A204.1 (cell line): ENCODE data around the gene PTEN.
"Not testable (repeated sequence)": the region's sequence is repeated elsewhere in the genome, so short reads cannot be mapped to it uniquely, and the experiment has no call there.

Experiments used
- FAIRE-seq: peaks from 2 replicates; lab custom pipeline; 2012; peaks lifted over from hg19 to GRCh38; lab: Jason Lieb, UNC

PTEN gene

DNA sequence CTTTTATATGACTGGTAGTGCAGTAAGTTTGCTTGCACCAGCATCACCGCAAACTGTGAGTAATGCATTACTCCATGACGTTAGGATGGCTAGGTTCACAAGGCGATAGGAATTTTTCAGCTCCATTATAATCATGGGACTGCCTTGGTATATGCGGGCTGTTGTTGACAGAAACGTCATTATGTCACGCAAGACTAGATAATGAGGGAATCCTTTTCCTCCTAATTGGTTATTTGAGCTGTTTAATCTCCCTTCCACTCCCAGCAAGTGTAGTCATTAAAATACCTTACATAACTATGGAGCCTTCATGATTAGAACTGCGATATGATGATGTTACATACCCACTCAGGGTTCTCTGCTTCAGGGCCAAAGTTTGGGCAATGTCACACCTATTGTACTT lies 17.4 kb upstream of the PTEN start:
- no peak for FAIRE-seq

DNA sequence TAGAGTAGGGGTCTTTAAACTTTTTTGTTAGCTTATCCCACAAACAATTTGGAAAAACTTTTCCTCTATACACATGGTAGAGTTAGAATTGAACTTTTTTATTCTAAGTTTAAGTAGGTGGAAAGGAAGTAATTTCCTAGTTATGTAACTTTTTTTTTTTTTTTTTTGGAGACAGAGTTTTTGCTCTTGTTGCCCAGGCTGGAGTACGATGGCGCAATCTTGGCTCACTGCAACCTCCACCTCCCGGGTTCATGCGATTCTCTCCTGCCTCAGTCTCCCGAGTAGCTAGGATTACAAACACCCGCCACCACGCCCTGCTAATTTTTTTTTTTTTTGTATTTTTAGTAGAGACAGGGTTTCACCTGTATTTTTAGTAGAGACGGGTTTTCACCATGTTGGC lies 16.7 kb upstream of the PTEN start:
- FAIRE-seq: not testable (repeated sequence)

DNA sequence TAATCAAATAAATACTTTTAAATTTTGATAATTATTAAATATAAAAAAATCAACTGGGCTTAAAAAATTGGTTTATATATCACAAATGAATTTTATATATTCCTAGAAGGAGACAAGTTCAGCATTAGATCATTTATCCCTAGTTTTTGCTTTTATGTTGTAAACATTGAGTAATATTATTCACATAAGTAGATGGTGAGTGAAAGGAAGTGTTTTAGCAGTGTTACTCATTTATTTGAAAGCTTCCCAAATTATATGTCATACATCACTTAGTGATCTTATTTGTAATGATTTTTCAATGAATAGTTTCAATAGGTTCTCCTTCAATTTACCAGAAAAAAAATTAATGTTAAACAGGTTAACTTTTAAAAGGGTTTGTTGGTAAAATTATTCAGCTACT lies 15.9 kb upstream of the PTEN start:
- no peak for FAIRE-seq

DNA sequence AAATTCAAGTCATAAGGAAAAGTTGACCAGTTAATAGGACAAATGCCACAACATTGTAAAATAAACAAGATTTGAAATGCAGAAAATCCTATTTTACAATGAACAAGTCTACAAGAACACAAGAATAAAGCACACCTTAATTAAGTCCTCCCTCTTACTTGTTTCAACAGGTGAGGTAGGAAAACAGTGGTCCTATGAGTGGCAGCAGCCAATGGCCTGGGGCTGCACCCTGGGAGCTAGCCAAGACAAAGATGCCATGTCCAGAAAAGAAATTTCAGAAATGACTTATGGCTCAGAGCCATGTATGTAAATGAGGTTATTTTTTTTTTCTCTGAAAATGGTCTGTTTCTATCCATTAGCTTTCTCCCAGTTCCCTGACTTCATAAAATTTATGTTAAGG lies 14.4 kb upstream of the PTEN start:
- FAIRE-seq: no peak

DNA sequence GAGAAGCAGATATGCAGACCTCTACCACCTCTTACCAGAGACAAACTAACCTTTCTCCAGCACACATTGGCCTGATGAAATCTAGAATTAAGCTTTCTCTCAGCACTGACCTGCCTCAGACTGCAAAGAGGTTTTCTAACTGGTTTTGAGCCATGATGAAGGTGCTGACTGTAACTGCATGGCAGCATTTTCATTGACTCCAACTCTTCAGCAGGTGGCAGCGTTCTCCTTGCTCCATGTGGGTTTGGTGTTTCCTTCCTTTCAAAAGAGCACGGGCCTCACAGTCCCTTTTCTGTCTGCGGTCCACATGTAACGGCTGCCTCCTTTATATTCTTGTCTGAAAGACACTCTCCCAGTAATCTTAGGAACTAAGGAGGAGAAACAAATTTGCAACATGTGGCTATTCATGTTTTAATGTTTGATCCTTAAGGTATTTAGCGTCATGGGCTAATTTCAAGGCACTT lies 12.7 kb upstream of the PTEN start:
- FAIRE-seq: peak; percentile 68

DNA sequence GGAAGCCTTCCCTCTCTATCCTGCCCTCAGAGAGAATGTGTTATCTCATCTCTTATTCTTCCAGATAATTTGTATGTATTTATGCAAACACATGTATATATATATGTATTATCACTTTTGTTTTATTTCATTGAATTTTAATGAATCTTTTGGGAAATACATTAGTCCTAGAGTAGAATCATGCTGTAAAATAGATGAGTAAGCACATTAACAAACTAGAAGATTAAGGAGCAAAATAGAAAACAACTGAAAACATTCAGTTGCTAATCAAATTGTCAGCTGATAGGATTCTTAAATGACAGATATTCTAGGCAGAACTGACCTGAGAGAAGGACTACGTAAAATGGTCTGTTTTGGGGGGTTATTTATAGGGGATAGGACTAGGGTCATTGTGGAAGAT lies 11.3 kb upstream of the PTEN start:
- FAIRE-seq: peak; percentile 21

DNA sequence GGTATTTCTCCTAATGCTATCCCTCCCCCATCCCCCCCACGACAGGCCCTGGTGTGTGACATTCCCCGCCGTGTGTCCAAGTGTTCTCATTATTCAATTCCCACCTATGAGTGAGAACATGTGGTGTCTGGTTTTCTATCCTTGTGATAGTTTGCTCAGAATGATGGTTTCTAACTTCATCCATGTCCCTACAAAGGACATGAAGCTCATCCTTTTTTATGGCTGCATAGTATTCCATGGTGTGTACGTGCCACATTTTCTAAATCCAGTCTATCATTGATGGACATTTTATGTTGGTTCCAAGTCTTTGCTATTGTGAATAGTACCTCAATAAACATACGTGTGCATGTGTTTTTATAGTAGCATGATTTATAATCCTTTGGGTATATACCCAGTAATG lies 8.2 kb upstream of the PTEN start:
- FAIRE-seq: not testable (repeated sequence)

DNA sequence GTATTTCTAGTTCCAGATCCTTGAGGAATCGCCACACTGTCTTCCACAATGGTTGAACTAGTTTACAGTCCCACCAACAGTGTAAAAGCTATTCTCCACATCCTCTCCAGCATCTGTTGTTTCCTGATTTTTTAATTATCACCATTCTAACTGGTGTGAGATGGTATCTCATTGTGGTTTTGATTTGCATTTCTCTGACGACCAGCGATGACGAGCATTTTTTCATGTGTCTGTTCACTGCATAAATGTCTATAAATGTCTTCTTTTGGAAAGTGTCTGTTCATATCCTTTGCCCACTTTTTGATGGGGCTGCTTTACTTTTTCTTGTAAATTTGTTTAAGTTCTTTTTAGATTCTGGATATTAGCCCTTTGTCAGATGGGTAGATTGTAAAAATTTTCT lies 7.8 kb upstream of the PTEN start:
- FAIRE-seq: not testable (repeated sequence)

DNA sequence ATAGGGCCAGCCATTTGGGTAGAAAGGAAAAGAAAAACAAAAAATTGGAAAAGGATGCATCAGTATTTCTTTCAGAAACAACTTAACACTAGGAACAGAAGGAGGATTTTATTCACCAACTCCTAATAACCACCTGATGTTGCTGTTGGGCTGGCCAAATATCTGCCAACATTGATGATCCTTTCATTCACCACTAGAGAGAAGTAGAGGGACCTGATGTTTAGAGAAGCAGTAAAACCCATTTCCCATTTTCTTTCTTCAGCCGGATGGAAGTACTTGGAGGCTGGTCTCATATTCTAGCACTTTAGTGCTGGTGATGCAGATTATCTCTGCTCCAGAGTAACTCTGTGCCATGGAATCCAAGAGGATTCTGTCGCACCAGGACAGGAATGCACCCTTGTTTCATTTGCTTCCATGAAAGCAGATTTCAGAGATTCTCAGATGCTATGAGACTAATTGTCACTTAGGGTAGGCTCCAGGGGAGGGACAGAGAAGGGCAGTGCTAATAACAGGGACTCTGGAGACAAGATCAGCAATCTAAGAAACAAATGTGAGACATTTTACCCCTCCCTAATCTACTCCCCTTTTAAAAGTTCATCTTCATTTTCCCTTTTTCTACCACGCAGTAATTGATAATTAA lies 3.1 kb upstream of the PTEN start:
- peak; percentile 72 for FAIRE-seq

DNA sequence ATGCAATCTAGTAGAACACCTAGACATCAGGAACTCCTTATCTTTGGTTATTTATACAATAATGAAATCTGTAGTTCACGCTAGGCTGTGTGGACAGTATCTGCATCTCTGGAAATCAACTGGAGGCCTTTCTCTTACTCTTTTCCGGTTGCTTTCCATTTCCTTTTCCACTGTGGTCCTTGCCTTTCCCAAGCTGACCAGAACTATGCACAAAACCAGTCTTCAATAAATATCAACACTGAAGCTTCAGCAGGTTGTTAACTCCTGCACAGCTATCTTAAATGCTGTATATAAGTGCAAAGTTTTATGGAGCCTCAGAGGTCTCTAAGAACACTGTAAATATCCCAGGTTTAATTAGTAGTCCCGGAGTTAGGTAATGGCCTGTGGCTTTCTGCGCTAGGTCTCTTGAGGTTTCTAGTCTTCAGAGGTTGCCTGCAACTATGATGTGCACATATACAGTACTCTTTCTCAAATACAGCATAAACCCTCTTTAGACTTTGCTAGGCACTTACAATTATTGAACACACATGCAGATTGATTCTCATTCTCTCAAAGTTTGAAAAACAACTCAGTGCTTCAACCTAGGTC lies 2.5 kb upstream of the PTEN start:
- no peak for FAIRE-seq

DNA sequence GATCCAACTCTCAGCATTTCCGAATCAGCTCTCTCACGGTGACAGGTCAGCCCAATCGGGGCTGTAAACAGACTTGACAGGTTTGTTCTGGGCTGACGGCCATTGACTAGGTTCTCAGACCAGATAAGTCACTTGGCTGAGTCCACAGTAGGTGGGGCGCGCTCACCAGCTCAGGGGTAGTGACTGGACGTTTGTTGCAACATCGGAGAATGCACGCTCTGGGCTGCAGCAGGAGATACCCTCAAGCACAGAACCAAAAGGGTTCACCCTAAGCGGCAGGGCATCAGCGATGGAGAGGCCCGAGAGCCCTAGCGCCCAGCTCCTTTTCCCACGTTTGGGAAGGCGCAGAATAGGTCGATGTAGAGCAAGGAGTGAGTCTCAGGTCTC lies 1.9 kb upstream of the PTEN start:
- no peak for FAIRE-seq

DNA sequence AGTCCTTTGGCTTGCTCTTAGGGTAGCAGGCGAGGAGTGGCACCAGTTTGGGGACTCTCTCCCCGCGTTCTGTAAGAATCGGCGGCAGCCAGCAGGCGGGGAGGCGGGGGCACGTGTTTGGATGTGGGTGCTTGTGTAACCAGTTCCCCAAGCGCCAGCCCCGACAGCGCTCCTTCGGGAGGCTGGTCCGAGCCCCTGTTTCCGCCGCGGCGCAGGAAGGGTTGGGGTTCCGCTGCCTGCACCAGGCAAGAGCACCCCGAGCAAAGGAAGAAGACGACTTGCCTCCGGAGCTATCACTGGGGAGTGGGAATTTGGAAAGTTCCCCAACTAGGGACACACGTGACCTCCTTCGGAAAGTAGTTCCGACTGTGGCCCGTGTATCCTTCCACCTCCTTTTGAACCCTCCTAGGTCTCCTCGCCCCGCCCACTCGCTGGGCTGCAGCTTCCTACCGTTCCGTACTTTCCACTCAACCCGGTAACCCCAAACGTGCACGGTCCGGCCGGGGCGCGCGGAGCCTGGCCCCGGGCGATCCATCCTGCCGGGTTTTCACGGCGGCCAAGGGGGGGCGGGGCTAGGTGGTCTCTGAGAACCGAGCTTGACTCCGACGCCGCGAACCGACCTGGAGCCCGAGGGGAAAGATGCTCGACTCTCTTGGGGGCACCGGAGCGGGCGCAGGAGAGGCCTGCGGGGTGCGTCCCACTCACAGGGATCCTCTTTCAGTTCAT lies 1.3 kb upstream of the PTEN start:
- FAIRE-seq: peak; percentile 46

DNA sequence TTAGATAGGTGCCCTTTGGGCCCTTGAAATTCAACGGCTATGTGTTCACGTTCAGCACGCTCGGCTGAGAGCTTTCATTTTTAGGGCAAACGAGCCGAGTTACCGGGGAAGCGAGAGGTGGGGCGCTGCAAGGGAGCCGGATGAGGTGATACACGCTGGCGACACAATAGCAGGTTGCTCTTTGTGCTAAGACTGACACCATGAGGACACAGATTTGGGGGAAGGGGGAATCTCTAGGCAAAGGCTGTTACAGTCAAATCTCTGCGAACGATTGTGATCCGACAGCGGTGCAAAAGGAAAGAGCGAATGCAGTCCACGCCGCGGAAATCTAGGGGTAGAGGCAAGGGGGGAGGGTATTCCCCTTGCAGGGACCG lies 759 bp upstream of the PTEN start:
- FAIRE-seq: no peak

DNA sequence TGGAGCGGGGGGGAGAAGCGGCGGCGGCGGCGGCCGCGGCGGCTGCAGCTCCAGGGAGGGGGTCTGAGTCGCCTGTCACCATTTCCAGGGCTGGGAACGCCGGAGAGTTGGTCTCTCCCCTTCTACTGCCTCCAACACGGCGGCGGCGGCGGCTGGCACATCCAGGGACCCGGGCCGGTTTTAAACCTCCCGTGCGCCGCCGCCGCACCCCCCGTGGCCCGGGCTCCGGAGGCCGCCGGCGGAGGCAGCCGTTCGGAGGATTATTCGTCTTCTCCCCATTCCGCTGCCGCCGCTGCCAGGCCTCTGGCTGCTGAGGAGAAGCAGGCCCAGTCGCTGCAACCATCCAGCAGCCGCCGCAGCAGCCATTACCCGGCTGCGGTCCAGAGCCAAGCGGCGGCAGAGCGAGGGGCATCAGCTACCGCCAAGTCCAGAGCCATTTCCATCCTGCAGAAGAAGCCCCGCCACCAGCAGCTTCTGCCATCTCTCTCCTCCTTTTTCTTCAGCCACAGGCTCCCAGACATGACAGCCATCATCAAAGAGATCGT lies 598 bp downstream of the PTEN start:
- not testable (repeated sequence) for FAIRE-seq

DNA sequence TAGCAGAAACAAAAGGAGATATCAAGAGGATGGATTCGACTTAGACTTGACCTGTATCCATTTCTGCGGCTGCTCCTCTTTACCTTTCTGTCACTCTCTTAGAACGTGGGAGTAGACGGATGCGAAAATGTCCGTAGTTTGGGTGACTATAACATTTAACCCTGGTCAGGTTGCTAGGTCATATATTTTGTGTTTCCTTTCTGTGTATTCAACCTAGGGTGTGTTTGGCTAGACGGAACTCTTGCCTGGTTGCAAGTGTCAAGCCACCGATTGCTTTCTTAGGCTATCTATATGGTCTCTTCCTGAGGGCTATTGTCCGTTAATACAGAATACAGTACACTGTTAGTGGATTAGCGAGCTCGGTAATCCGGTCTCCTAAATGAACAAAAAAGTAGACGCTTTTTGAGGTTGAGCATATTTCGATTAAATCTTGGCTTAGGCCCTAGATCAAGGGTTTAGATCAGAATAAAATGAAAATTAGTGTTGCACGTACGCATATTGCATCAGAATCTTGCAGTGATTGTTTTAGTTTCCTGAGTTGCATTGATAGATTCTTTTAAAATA lies 1.2 kb downstream of the PTEN start:
- no peak for FAIRE-seq

DNA sequence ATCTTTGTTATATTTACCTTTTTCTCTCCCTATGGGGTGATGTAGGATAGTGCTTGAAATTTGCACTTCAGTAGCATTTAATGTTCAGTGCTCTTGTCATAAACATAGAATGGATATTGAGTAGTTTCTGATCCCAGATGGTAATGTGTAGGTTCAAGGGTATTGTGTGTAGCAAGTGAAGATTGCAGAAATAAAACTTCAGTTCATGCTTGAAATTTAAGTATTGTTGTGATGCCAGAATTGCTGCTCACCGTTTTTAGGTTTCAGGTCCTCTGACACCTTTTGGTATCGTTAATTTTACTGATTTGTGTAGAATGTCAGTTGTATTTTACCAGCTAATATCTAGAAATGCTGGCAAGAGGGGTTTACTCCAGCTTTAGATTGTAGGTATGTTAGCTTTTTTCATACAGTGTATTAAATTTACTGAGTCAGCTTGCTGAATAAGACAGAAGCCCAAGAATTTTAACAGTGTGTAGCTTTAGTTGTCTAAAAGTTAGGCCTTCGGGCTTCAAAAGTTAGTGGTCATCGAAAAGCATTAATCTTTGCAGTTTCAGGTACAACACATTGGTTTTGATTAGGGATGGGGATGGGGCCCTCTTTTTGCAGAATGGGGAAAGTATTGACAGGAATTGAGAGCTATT lies 1.9 kb downstream of the PTEN start:
- FAIRE-seq: no peak

DNA sequence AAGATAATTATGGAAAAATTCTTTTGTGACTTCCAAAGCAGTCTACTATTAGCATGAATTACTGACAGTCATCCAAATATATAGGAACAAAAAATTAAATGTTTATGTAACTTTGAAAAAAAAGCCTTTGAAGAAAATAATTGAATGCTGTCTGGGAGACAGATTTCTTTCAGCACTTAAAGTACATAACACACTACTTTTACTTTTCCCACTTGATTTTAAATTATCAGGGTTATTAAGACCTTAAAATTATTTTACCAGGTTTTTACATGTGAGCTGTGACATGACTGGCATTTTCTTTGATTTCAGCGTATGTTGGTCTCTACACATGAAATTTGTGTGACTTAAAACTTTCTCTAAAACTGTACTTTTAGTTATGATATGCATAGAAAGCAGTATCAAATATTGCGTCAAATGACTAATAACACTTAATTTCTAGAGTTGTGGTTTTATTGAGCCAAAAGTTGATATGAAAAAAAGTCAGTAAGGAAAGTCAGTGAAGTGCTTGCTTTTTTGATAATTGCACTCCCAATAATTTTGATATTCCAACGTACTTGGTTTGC lies 3.1 kb downstream of the PTEN start:
- peak; percentile 9 for FAIRE-seq

DNA sequence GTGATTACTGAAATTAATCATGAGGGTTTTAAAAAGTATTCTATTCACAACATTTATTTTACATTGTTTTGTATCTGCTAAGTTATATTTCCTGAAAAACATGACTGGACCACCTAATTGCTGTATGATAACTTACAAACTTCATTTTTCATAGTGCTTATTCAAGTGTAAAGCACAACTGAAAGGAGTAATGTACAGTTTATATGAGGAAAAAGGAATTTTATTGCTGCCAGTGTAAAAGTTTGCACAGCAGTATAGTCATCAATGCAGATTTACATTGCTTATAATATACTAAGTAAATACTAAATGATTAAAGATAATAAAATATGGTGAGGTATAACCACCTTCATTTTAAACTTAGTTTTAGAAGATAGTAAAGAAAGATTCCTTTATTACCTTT lies 4.0 kb downstream of the PTEN start:
- FAIRE-seq: peak; percentile 68

DNA sequence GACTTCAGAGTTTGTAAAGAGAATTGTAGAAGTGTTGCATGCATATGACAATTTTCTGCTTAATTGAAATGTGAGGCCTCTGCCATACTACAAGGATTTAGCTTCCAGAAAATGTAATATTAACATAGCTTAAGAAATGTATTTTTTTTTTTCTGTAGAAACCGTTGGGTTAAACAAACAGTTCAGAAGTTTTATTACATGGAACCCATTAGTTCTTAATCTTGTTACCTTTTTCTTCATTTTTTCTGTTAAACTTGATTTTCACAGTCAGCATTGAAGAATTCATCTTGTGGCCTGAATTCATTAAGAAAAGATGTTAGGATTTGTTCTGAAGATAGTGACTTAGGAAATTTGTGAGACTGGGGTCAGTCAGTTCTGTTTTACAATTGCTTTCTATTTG lies 4.9 kb downstream of the PTEN start:
- FAIRE-seq: no peak

DNA sequence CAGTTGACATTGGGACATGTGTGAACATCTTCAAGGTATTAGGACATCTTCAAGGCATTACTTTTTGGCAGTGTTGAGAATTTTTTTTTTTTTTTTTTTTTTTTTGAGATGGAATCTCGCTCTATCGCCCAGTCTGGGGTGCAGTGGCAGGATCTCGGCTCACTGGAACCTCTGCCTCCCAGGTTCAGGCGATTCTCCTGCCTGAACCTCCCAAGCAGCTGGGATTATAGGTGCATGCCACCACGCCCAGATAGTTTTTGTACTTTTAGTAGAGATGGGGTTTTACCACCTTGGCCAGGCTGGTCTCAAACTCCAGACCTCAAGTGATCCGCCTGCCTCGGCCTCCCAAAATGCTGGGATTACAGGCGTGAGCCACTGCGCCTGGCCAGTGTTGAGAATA lies 5.7 kb downstream of the PTEN start:
- not testable (repeated sequence) for FAIRE-seq

DNA sequence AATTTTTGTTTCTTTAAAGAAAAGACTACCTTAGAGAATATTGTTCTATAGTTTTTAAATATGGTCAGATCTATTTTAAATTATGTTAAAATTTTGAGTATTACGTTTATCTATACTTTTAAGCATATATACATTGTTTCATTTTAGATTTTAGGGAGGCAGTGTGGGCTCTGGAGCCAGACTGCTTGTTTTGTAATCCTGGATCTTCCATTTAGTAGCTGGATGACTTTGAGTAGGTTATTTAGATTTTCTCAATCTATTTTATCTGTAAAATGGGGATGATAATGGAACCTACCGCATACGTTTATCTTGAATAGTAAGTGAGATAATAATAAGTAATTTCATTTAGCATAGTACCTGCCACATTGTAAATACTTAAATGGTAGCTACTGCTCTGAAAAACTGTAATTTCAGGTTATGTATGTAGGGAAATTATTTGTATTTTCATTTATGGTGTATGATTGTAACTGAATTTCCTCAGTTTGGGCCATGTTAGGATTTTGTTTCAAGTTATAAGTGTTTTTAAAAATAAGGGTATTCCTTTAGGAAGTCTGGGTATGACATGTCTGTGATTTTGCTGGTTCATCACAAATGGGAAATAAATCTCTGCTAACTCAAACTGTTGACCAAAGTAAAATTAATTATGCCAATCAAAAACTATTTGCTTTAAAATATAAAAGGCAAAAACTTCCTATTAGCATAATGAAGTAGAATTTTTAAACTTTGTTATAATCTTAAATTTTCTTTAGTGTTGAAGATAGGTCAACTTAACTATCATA lies 6.5 kb downstream of the PTEN start:
- peak; percentile 79 for FAIRE-seq

DNA sequence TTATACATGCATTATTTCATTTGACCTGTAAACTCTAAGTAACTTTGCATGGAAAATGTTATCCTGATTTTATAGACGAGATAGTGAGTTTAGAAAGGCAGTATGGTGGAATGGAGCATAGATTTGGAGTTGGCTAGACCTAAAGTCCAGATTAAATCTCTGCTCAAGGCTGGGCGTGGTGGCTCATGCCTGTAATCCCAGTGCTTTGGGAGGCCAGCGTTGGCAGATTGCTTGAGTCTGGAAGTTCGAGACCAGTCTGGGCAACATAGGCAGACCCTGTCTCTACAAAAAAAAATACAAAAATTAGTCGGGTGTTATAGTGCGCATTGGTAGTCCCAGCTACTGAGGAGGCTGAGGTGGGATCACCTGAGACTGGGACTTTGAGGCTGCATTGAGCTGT lies 9.4 kb downstream of the PTEN start:
- no peak for FAIRE-seq
